Muscle of leg (tissue), 16 donors: ENCODE results near the gene GPR171. TPM values are rescaled to one million over a fixed set of nuclear protein-coding genes. Genes with fewer than 3 reads are reported as not detected.
A peak's percentile ranks its signal among the peaks of the same experiment; 100 is the strongest.
"Not testable (repeated sequence)": the region's sequence is repeated elsewhere in the genome, so short reads cannot be mapped to it uniquely, and the experiment has no call there.

Experiments used
- DNase-seq: peaks from one replicate; pipeline ENCODE4 v3.0.0; 2013
- H3K27ac ChIP-seq: one replicate; pipeline ENCODE4 v1.5.1; 2013; ENCODE audit warnings: mild to moderate bottlenecking, low read length, control low read depth
- H3K27me3 ChIP-seq: one replicate; pipeline ENCODE4 v1.6.1; 2013; ENCODE audit warnings: low read length; ENCODE audit not compliant: control insufficient read depth, insufficient read depth
- H3K36me3 ChIP-seq: one replicate; pipeline ENCODE4 v1.6.1; 2013; ENCODE audit warnings: low read length; ENCODE audit not compliant: control insufficient read depth, insufficient read depth
- H3K4me1 ChIP-seq: one replicate; pipeline ENCODE4 v1.6.1; 2013; ENCODE audit warnings: low read length; ENCODE audit not compliant: control insufficient read depth, insufficient read depth
- H3K4me3 ChIP-seq: one replicate; pipeline ENCODE4 v1.5.1; 2013; ENCODE audit warnings: low read length, control low read depth
- H3K9me3 ChIP-seq: replicated peaks from 2 replicates; pipeline ENCODE4 v1.6.1; 2013; ENCODE audit warnings: low read depth, low read length; ENCODE audit not compliant: control insufficient read depth
- WGBS: methylation state at CpG from one replicate; pipeline ENCODE4 v1.1.5; 2013; ENCODE audit warnings: missing lambda C conversion rate; ENCODE audit not compliant: insufficient coverage; 5-methylcytosine and 5-hydroxymethylcytosine counted together
- long read RNA-seq, 11 donors: transcript quantifications; one replicate each; lab custom pipeline, GENCODE V29; 2026
- polyA plus RNA-seq, 8 donors: library from polyadenylated mRNA; unstranded; fragments of 120-200 nt; gene quantifications; one replicate each; pipeline versions ENCODE4 v1.2.1 to v1.2.3, GENCODE V29; 2013; ENCODE audit warnings: inconsistent platforms in 1 of 8, low replicate concordance in 1 of 8; ENCODE audit not compliant: insufficient read length in 8 of 8, insufficient read depth in 1 of 8
- total RNA-seq: library from RNA; stranded (reverse); fragments of 120-200 nt; gene quantifications from one replicate; pipeline ENCODE4 v1.2.4, GENCODE V29; 2013

The GPR171 gene
- total RNA-seq (0.04 TPM), polyA plus RNA-seq (1 to 10 TPM in 1 of 8 donors, under 1 TPM in 3, not detected in 4; 0.10 to 1.3 (median 0.14) TPM)
- long read RNA-seq, donor 1 = 0 reads
- long read RNA-seq, donor 2 = 0 reads
- long read RNA-seq, donor 3 = 0 reads
- long read RNA-seq, donor 4 = 0 reads
- long read RNA-seq, donor 5 = 0 reads
- long read RNA-seq, donor 6 = 0 reads
- long read RNA-seq, donor 7 = 0 reads
- long read RNA-seq, donor 8, partial matches to known transcripts = 0 of 1 reads
- long read RNA-seq, donor 8, other reads (novel, unspliced or antisense) = 0 of 1 reads
- long read RNA-seq, donor 9 = 0 reads
- long read RNA-seq, donor 10 = 0 reads
- long read RNA-seq, donor 11 = 0 reads

- Histone ChIP-seq H3K9me3 (no peaks in the 10 kb centered on the region), H3K27me3 (no peaks in the 10 kb centered on the region), H3K27ac (no peak within 1 kb of the TSS), H3K4me1 (no peaks in the 10 kb centered on the region), H3K4me3 (no peak within 1 kb of the TSS), H3K36me3 (no peaks in the 10 kb centered on the region)
- WGBS = 83% methylated on average over 1 of the region's 3 CpGs
- DNase-seq = no peak
Measured at GRCh38 chr3:151203051-151203420, at the start of gene GPR171. Gene GPR171, minus strand, starts transcription at chr3:151203216. Its CDS starts 3,830 bp downstream, at chr3:151199386.

- H3K9me3 ChIP-seq = no peaks in the 10 kb centered on the region
- no peaks in the 10 kb centered on the region for H3K4me1 ChIP-seq
- 29% methylated on average over 1 of the region's 3 CpGs for WGBS
- H3K27ac ChIP-seq = peak overlapping the region; percentile 43
- H3K27me3 ChIP-seq = no peaks in the 10 kb centered on the region
- H3K36me3 ChIP-seq = no peaks in the 10 kb centered on the region
- H3K4me3 ChIP-seq = no peak overlapping the region
- DNase-seq = no peak
Measured at GRCh38 chr3:151248772-151249337, 45.8 kb upstream of the GPR171 start.

GRCh38 chr3:151242006-151242405, 39.0 kb upstream of the GPR171 start:
- not testable (repeated sequence) for H3K4me3 ChIP-seq, H3K36me3 ChIP-seq, H3K27me3 ChIP-seq, H3K4me1 ChIP-seq, DNase-seq, H3K27ac ChIP-seq, H3K9me3 ChIP-seq
- 95% methylated on average over 5 of the region's 18 CpGs for WGBS

- 92% methylated on average over 3 of the region's 7 CpGs for WGBS
- Histone ChIP-seq H3K4me1 (no peaks in the 10 kb centered on the region), H3K4me3 (no peak overlapping the region), H3K36me3 (no peaks in the 10 kb centered on the region), H3K27me3 (no peaks in the 10 kb centered on the region), H3K27ac (no peak overlapping the region), H3K9me3 (no peaks in the 10 kb centered on the region)
- no peak for DNase-seq
Measured at GRCh38 chr3:151236736-151237135, 33.7 kb upstream of the GPR171 start.

- Histone ChIP-seq H3K4me1 (no peaks in the 10 kb centered on the region), H3K27ac (no peak overlapping the region), H3K36me3 (no peaks in the 10 kb centered on the region), H3K27me3 (no peaks in the 10 kb centered on the region), H3K9me3 (no peaks in the 10 kb centered on the region), H3K4me3 (no peak overlapping the region)
- DNase-seq = no peak
- 67% methylated on average over 2 of the region's 2 CpGs for WGBS
Measured at GRCh38 chr3:151236316-151236715, 33.3 kb upstream of the GPR171 start.

- no peaks in the 10 kb centered on the region for H3K9me3 ChIP-seq
Measured at GRCh38 chr3:151234825-151235224, 31.8 kb upstream of the GPR171 start.

GRCh38 chr3:151232991-151233390, 30.0 kb upstream of the GPR171 start:
- Histone ChIP-seq H3K27me3 (no peaks in the 10 kb centered on the region), H3K27ac (no peak overlapping the region), H3K4me3 (no peak overlapping the region), H3K9me3 (no peaks in the 10 kb centered on the region), H3K4me1 (peaks cover 8% of the 10 kb centered on the region), H3K36me3 (no peaks in the 10 kb centered on the region)
- WGBS = 93% methylated on average over 2 of the region's 4 CpGs
- no peak for DNase-seq

More at GRCh38 chr3:151234825-151235224, 31.8 kb upstream of the GPR171 start:
- H3K27me3 ChIP-seq = no peaks in the 10 kb centered on the region
- no peak for DNase-seq
- WGBS = no CpG with 5 or more reads among the region's 6 CpGs
- no peaks in the 10 kb centered on the region for H3K36me3 ChIP-seq
- H3K4me1 ChIP-seq = no peaks in the 10 kb centered on the region
- H3K27ac ChIP-seq = no peak overlapping the region
- no peak overlapping the region for H3K4me3 ChIP-seq

- not testable (repeated sequence) for H3K27ac ChIP-seq, DNase-seq, H3K4me1 ChIP-seq
Measured at GRCh38 chr3:151232403-151232802, 29.4 kb upstream of the GPR171 start.

GRCh38 chr3:151230646-151231045, 27.6 kb upstream of the GPR171 start:
- no peaks in the 10 kb centered on the region for H3K36me3 ChIP-seq
- H3K27me3 ChIP-seq = no peaks in the 10 kb centered on the region
- peak overlapping the region; percentile 20 for H3K27ac ChIP-seq
- H3K4me3 ChIP-seq = no peak overlapping the region
- WGBS = 55% methylated on average over 3 of the region's 4 CpGs
- peaks cover 11% of the 10 kb centered on the region for H3K4me1 ChIP-seq
- DNase-seq = peak; percentile 44
- no peaks in the 10 kb centered on the region for H3K9me3 ChIP-seq

More at GRCh38 chr3:151232403-151232802, 29.4 kb upstream of the GPR171 start:
- not testable (repeated sequence) for H3K36me3 ChIP-seq, H3K9me3 ChIP-seq, H3K27me3 ChIP-seq, H3K4me3 ChIP-seq

- WGBS = no CpG with 5 or more reads among the region's 1 CpG
- H3K27ac ChIP-seq = peak overlapping the region; percentile 54
- H3K4me1 ChIP-seq = peaks cover 11% of the 10 kb centered on the region
- H3K36me3 ChIP-seq = no peaks in the 10 kb centered on the region
- H3K27me3 ChIP-seq = no peaks in the 10 kb centered on the region
- no peak overlapping the region for H3K4me3 ChIP-seq
- H3K9me3 ChIP-seq = no peaks in the 10 kb centered on the region
- DNase-seq = peak; percentile 82
Measured at GRCh38 chr3:151228666-151229040, 25.6 kb upstream of the GPR171 start.
